Esophagus muscularis mucosa (tissue), 3 donors: ENCODE measurements around the gene MANSC4.

Source experiments
- CTCF ChIP-seq, 3 experiments: fragments of 200-600 bp in 2 of 3; fragments of 450-650 bp in 1 of 3; sonication (generic) in 2 of 3; IDR thresholded peaks; one replicate each; pipeline ENCODE4 v1.5.1; 2017 to 2019; ENCODE audit warnings: antibody characterized with exemption in 3 of 3, mild to moderate bottlenecking in 2 of 3, moderate library complexity in 1 of 3
- POLR2A ChIP-seq: fragments of 450-650 bp; IDR thresholded peaks from one replicate; pipeline ENCODE4 v1.6.1; 2017; ENCODE audit warnings: antibody characterized with exemption, moderate library complexity, mild to moderate bottlenecking, low read depth

- TF ChIP-seq CTCF (IDR thresholded peaks at IDR 0.05) (no peak), POLR2A (no peak)
Measured at GRCh38 chr12:27818401-27818918, 38.4 kb upstream of the MANSC4 start.
